Activated CD4-positive, alpha-beta T cell treated with anti-CD3 and anti-CD28 coated beads, Interleukin-2, Interleukin-6, amounts not matched to agents 100 ng/mL and 50 ng/mL, durations not matched to agents 16 hours and 8 hours (primary cell): ENCODE results near the gene GRIN2C.
"Not testable (repeated sequence)": the region's sequence is repeated elsewhere in the genome, so short reads cannot be mapped to it uniquely, and the experiment has no call there.

Experiments
- DNase-seq: peaks from one replicate; pipeline ENCODE4 v3.0.0-alpha.2; 2020

The GRIN2C gene

GRCh38 chr17:74859459-74860228, at the start of gene GRIN2C:
TSS of gene GRIN2C (minus strand) at chr17:74859885. CDS start at chr17:74855092, 4,793 bp downstream.
- no peak for DNase-seq

GRCh38 chr17:74909097-74909496, 49.4 kb upstream of the GRIN2C start:
- not testable (repeated sequence) for DNase-seq

GRCh38 chr17:74907012-74907411, 47.3 kb upstream of the GRIN2C start:
- DNase-seq, result no peak

GRCh38 chr17:74906214-74906793, 46.6 kb upstream of the GRIN2C start:
- not testable (repeated sequence) for DNase-seq

- no peak for DNase-seq
Observed at GRCh38 chr17:74904687-74905409, 45.2 kb upstream of the GRIN2C start.

GRCh38 chr17:74903671-74904070, 44.0 kb upstream of the GRIN2C start:
- DNase-seq, result no peak

- no peak for DNase-seq
Observed at GRCh38 chr17:74903034-74903433, 43.3 kb upstream of the GRIN2C start.

- DNase-seq, result no peak
Observed at GRCh38 chr17:74901353-74902135, 41.9 kb upstream of the GRIN2C start.

- DNase-seq, result no peak
Observed at GRCh38 chr17:74900208-74900607, 40.5 kb upstream of the GRIN2C start.

GRCh38 chr17:74898376-74898946, 38.8 kb upstream of the GRIN2C start:
- DNase-seq, result no peak

- DNase-seq, result no peak
Observed at GRCh38 chr17:74893936-74894671, 34.4 kb upstream of the GRIN2C start.

- DNase-seq, result no peak
Observed at GRCh38 chr17:74892974-74893911, 33.6 kb upstream of the GRIN2C start, which contains the start of gene FADS6. TSS of gene FADS6 (minus strand) at chr17:74893633. CDS start at chr17:74893595, 38 bp downstream.

GRCh38 chr17:74892013-74892841, 32.5 kb upstream of the GRIN2C start:
- no peak for DNase-seq

GRCh38 chr17:74890554-74890953, 30.9 kb upstream of the GRIN2C start:
- DNase-seq, result no peak

- no peak for DNase-seq
Observed at GRCh38 chr17:74888469-74888868, 28.8 kb upstream of the GRIN2C start.

- no peak for DNase-seq
Observed at GRCh38 chr17:74883241-74883745, 23.6 kb upstream of the GRIN2C start.

- no peak for DNase-seq
Observed at GRCh38 chr17:74882517-74883240, 23.0 kb upstream of the GRIN2C start.

GRCh38 chr17:74881073-74881472, 21.4 kb upstream of the GRIN2C start:
- no peak for DNase-seq

- DNase-seq, result no peak
Observed at GRCh38 chr17:74879308-74879707, 19.6 kb upstream of the GRIN2C start.
